Esophagus muscularis mucosa (tissue), 4 donors: ENCODE data around the gene PLPPR3.

Source experiments
- CTCF ChIP-seq, 3 experiments: fragments of 200-600 bp in 2 of 3; fragments of 450-650 bp in 1 of 3; sonication (generic) in 2 of 3; IDR thresholded peaks; one replicate each; pipeline ENCODE4 v1.5.1; 2017 to 2019; ENCODE audit warnings: antibody characterized with exemption in 3 of 3, mild to moderate bottlenecking in 2 of 3, moderate library complexity in 1 of 3
- EP300 ChIP-seq: sonication (generic); formaldehyde crosslinking; IDR thresholded peaks from one replicate; pipeline ENCODE4 v1.6.1; 2017; ENCODE audit warnings: antibody characterized with exemption
- POLR2A ChIP-seq: fragments of 450-650 bp; IDR thresholded peaks from one replicate; pipeline ENCODE4 v1.6.1; 2017; ENCODE audit warnings: antibody characterized with exemption, moderate library complexity, mild to moderate bottlenecking, low read depth
- POLR2AphosphoS5 ChIP-seq, 2 donors: sonication (generic); formaldehyde crosslinking; IDR thresholded peaks; one replicate each; pipeline ENCODE4 v1.6.1; 2017; ENCODE audit warnings: antibody characterized with exemption in 2 of 2

DNA sequence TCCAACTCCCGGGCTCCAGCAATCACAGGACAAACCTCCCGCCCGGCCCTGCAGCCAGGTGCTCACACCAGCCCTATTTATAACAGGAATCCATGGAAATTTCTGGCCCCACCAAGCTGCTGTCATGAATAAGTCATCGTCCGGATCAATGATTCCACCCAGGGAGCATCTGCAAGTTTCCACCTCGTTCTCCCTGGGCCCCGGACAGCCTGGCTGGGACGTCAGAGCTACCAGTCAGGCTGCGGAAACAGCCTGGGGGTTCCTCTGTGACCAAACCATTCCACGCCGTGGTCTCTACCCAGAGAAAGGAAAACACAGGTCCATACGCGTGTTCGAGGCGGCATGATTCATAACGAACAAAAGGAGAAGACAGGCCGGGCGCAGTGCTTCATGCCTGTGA is 45.2 kb downstream of the PLPPR3 start:
- TF ChIP-seq CTCF (IDR thresholded peaks at IDR 0.05) (no peak), POLR2AphosphoS5 (IDR thresholded peaks at IDR 0.05) (no peak), EP300 (no peak), POLR2A (no peak)
